IMR-90 (cell line): ENCODE measurements around the gene HMX3. TPM values are rescaled to one million over a fixed set of nuclear protein-coding genes. Genes with fewer than 3 reads are reported as not detected.

Experiments used
- ATAC-seq: fragments of 200-7000 bp; cut with Tn5 transposase; 2 replicates; pipeline ENCODE4 v1.9.1; 2020; ENCODE audit warnings: low read depth, mild to moderate bottlenecking, moderate library complexity
- BruUV-seq: library from RNA; stranded (reverse); fragments of 400-500 nt; replicated peaks from 2 replicates; lab custom pipeline; 2021; lab: Mats Ljungman, UMichigan
- CTCF ChIA-PET: fragments of 300-600 bp; formaldehyde crosslinking; extraction: SDS; loops from one replicate; lab custom pipeline; 2021; ENCODE audit warnings: antibody characterized with exemption; lab: Yijun Ruan, JAX
- POLR2A ChIA-PET: fragments of 300-600 bp; sonication (Branson Sonifier 250); formaldehyde crosslinking; loops from one replicate; lab custom pipeline; 2022; ENCODE audit warnings: antibody characterized with exemption; ENCODE audit not compliant: unreplicated experiment; lab: Charles Lee
- DNase-seq: peaks from one replicate; pipeline ENCODE4 v3.0.0; 2013
- H2AFZ ChIP-seq: replicated peaks from 2 replicates; pipeline ENCODE3; 2013; ENCODE audit warnings: low read length, mild to moderate bottlenecking; ENCODE audit not compliant: poor library complexity
- H2AK5ac ChIP-seq: 2 replicates; pipeline ENCODE4 v1.6.1; 2013; ENCODE audit warnings: low read depth, low read length, inconsistent platforms
- H2AK9ac ChIP-seq: replicated peaks from 2 replicates; pipeline ENCODE3; 2013; ENCODE audit warnings: mild to moderate bottlenecking, low read depth, low read length, moderate library complexity; ENCODE audit not compliant: poor library complexity
- H2BK120ac ChIP-seq: 2 replicates; pipeline ENCODE4 v1.6.1; 2013; ENCODE audit warnings: low read depth, low read length, inconsistent platforms
- H2BK15ac ChIP-seq: 3 replicates; pipeline ENCODE4 v1.6.1; 2013; ENCODE audit warnings: low read depth, low read length, inconsistent platforms
- H2BK20ac ChIP-seq: 2 replicates; pipeline ENCODE4 v1.6.1; 2013; ENCODE audit warnings: low read depth, mild to moderate bottlenecking, inconsistent platforms, low read length, moderate library complexity
- H2BK5ac ChIP-seq: 2 replicates; pipeline ENCODE4 v1.6.1; 2013; ENCODE audit warnings: mild to moderate bottlenecking, low read depth, low read length, inconsistent platforms; ENCODE audit not compliant: poor library complexity, severe bottlenecking
- H3K14ac ChIP-seq: replicated peaks from 2 replicates; pipeline ENCODE4 v1.6.1; 2013; ENCODE audit warnings: low read depth, low read length, inconsistent platforms
- H3K18ac ChIP-seq: 2 replicates; pipeline ENCODE4 v1.6.1; 2013; ENCODE audit warnings: low read depth, low read length, control low read depth
- H3K23ac ChIP-seq: 2 replicates; pipeline ENCODE4 v1.6.1; 2013; ENCODE audit warnings: low read depth, low read length, inconsistent platforms
- H3K27ac ChIP-seq: 2 replicates; pipeline ENCODE4 v1.5.1; 2013; ENCODE audit warnings: mild to moderate bottlenecking, control low read depth, low read length; ENCODE audit not compliant: insufficient read depth
- H3K27me3 ChIP-seq: 2 replicates; pipeline ENCODE4 v1.6.1; 2013; ENCODE audit warnings: low read length; ENCODE audit not compliant: control insufficient read depth, insufficient read depth
- H3K36me3 ChIP-seq: 2 replicates; pipeline ENCODE4 v1.6.1; 2013; ENCODE audit warnings: low read length, mixed read lengths; ENCODE audit not compliant: control insufficient read depth, insufficient read depth
- H3K4ac ChIP-seq: 2 replicates; pipeline ENCODE4 v1.6.1; 2013; ENCODE audit warnings: low read depth, low read length, inconsistent platforms
- H3K4me1 ChIP-seq: 2 replicates; pipeline ENCODE4 v1.6.1; 2013; ENCODE audit warnings: low read length, mixed read lengths; ENCODE audit not compliant: control insufficient read depth, insufficient read depth
- H3K4me2 ChIP-seq: 2 replicates; pipeline ENCODE4 v1.6.1; 2013; ENCODE audit warnings: low read depth, mild to moderate bottlenecking, control low read depth, low read length, moderate library complexity
- H3K4me3 ChIP-seq: 2 replicates; pipeline ENCODE4 v1.5.1; 2013; ENCODE audit warnings: low read depth, mild to moderate bottlenecking, control low read depth, low read length, moderate library complexity; ENCODE audit not compliant: insufficient read depth
- H3K56ac ChIP-seq: 2 replicates; pipeline ENCODE4 v1.6.1; 2013; ENCODE audit warnings: low read length, inconsistent platforms; ENCODE audit not compliant: insufficient read depth; ENCODE audit errors: extremely low read depth
- H3K79me1 ChIP-seq, 2 experiments: 2 replicates each; pipeline ENCODE4 v1.6.1; 2013; ENCODE audit warnings: low read length in 2 of 2, inconsistent platforms in 1 of 2, low read depth in 1 of 2
- H3K9ac ChIP-seq: 2 replicates; pipeline ENCODE4 v1.6.1; 2013; ENCODE audit warnings: low read depth, low read length, control low read depth
- H3K9me1 ChIP-seq: 2 replicates; pipeline ENCODE4 v1.6.1; 2013; ENCODE audit warnings: low read length, inconsistent platforms; ENCODE audit not compliant: insufficient read depth
- H3K9me3 ChIP-seq: 2 replicates; pipeline ENCODE4 v1.6.1; 2013; ENCODE audit warnings: low read length; ENCODE audit not compliant: control insufficient read depth, insufficient read depth
- H4K20me1 ChIP-seq: 2 replicates; pipeline ENCODE4 v1.6.1; 2013; ENCODE audit warnings: low read length, inconsistent platforms; ENCODE audit not compliant: insufficient read depth
- H4K5ac ChIP-seq: 2 replicates; pipeline ENCODE4 v1.6.1; 2013; ENCODE audit warnings: mild to moderate bottlenecking, low read depth, low read length, control low read depth
- H4K8ac ChIP-seq, 2 experiments: 2 replicates each; pipeline ENCODE4 v1.6.1; 2013; ENCODE audit warnings: low read depth in 2 of 2, low read length in 2 of 2, control low read depth in 1 of 2, inconsistent platforms in 1 of 2
- H4K91ac ChIP-seq: 2 replicates; pipeline ENCODE4 v1.6.1; 2013; ENCODE audit warnings: low read depth, low read length, inconsistent platforms; ENCODE audit not compliant: insufficient read depth
- BHLHE40 ChIP-seq: fragments of 150-350 bp; IDR thresholded peaks from 2 replicates; pipeline ENCODE4 v1.6.1; 2016; ENCODE audit warnings: mild to moderate bottlenecking, low read depth, low read length
- CEBPB ChIP-seq: IDR thresholded peaks from 2 replicates; pipeline ENCODE4 v1.6.1; 2012; ENCODE audit warnings: low read depth, low read length, improper control_type of control experiment
- CHD1 ChIP-seq: IDR thresholded peaks from 2 replicates; pipeline ENCODE4 v1.6.1; 2012; ENCODE audit warnings: low read depth, low read length, improper control_type of control experiment
- FOS ChIP-seq: fragments of 150-350 bp; IDR thresholded peaks from 2 replicates; pipeline ENCODE4 v1.6.1; 2016; ENCODE audit warnings: low read depth, low read length
- MAFK ChIP-seq: IDR thresholded peaks from 2 replicates; pipeline ENCODE4 v1.6.1; 2012; ENCODE audit warnings: low read depth, low read length, improper control_type of control experiment
- MAZ ChIP-seq: IDR thresholded peaks from 2 replicates; pipeline ENCODE4 v1.6.1; 2012; ENCODE audit warnings: low read depth, mild to moderate bottlenecking, low read length, improper control_type of control experiment, moderate library complexity, borderline replicate concordance
- MXI1 ChIP-seq: IDR thresholded peaks from 2 replicates; pipeline ENCODE4 v1.6.1; 2012; ENCODE audit warnings: low read depth, mild to moderate bottlenecking, low read length, moderate library complexity, borderline replicate concordance
- NFE2L2 ChIP-seq: fragments of 150-350 bp; IDR thresholded peaks from 2 replicates; pipeline ENCODE4 v1.6.1; 2016; ENCODE audit warnings: low read depth, mild to moderate bottlenecking, low read length
- POLR2A ChIP-seq: IDR thresholded peaks from 2 replicates; pipeline ENCODE4 v1.6.1; 2012; ENCODE audit warnings: mild to moderate bottlenecking, low read depth, low read length
- RAD21 ChIP-seq: IDR thresholded peaks from 2 replicates; pipeline ENCODE4 v1.6.1; 2012; ENCODE audit warnings: low read length, improper control_type of control experiment
- RCOR1 ChIP-seq: IDR thresholded peaks from 2 replicates; pipeline ENCODE4 v1.6.1; 2012; ENCODE audit warnings: mild to moderate bottlenecking, low read length, improper control_type of control experiment; ENCODE audit not compliant: insufficient replicate concordance
- RFX5 ChIP-seq: IDR thresholded peaks from 2 replicates; pipeline ENCODE4 v1.8.0; 2012; ENCODE audit warnings: low read depth, mild to moderate bottlenecking, low read length, moderate library complexity
- SMC3 ChIP-seq: fragments of 150-350 bp; IDR thresholded peaks from 2 replicates; pipeline ENCODE4 v1.6.1; 2016; ENCODE audit warnings: low read depth, mild to moderate bottlenecking, antibody characterized with exemption, low read length, moderate library complexity
- WGBS, 2 experiments: methylation state at CpG; one replicate each; pipeline versions ENCODE4 v1.1.5 to v1.1.7; 2013; ENCODE audit warnings: missing lambda C conversion rate in 2 of 2; ENCODE audit not compliant: insufficient read length in 1 of 2; ENCODE audit errors: extremely low coverage in 2 of 2; 5-methylcytosine and 5-hydroxymethylcytosine counted together
- dilution Hi-C: fragments of 300-500 bp; cut with HindIII; formaldehyde crosslinking; loops from one replicate; pipeline ENCODE4 v1.14.3; 2018; ENCODE audit warnings: low sequenced_read_pairs; ENCODE audit not compliant: unreplicated experiment
- in situ Hi-C: fragments of 300-500 bp; cut with MboI; formaldehyde crosslinking; loops from 3 replicates; pipeline ENCODE4 v1.14.3; 2019; ENCODE audit warnings: low sequenced_read_pairs, inconsistent platforms, mixed read lengths
- intact Hi-C: fragments of 100-400 bp; cut with micrococcal nuclease; formaldehyde crosslinking; loops from 2 replicates; pipeline ENCODE4 v1.10.0; 2022
- polyA plus RNA-seq, 3 experiments: library from polyadenylated mRNA; depleted of rRNA; stranded (reverse); fragments of >200 nt; gene quantifications; 2 replicates each; pipeline ENCODE4 v1.2.3, GENCODE V29; 2012; ENCODE audit warnings: low replicate concordance in 1 of 3
- total RNA-seq: library from RNA; depleted of rRNA; stranded (reverse); fragments of >200 nt; gene quantifications from 2 replicates; pipeline ENCODE4 v1.2.3, GENCODE V29; 2012
- TF ChIP-seq, protein P1 (sequence below): conservative IDR thresholded peaks from 2 replicates; pipeline ENCODE4 v1.5.1; 2012; ENCODE audit warnings: mild to moderate bottlenecking, low read depth, low read length, improper control_type of control experiment
- TF ChIP-seq, protein P2 (sequence below): fragments of 150-350 bp; IDR thresholded peaks from 2 replicates; pipeline ENCODE4 v1.6.1; 2016; ENCODE audit warnings: low read depth, mild to moderate bottlenecking, low read length, moderate library complexity, borderline replicate concordance
- TF ChIP-seq, protein P3 (sequence below): fragments of 150-350 bp; IDR thresholded peaks from 2 replicates; pipeline ENCODE4 v1.6.1; 2017; ENCODE audit warnings: mild to moderate bottlenecking, antibody characterized with exemption, low read length, low read depth

The HMX3 gene
- total and polyA plus RNA-seq, 2 of the 4 experiments (the other 2 are of a cell fraction), result not detected

DNA sequence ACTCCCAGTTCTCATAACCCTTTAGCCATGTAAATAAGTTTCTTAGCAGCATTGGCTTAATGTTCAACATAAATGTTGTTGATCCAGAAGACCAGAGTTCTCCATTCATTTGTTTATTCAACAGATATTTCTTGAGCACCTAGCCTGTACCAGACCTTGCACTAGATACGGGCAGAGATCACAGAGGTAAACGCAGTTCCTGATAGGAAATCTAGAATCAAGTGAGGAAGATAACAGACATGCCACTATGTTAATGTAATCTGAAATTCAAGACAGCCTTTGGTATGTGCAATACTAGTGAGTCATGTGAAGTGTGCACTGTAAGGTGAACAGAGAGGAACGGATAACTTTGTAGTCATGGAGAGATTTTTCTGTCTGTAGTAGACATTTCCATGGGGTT is 21.4 kb downstream of the HMX3 start:
- CTCF ChIA-PET, result interaction anchor here (0.7 kb wide), 1 partner anchor 117 kb away, joined by 3 read pairs; no protein-coding TSS in a partner anchor
- no peak overlapping the region for H2AK5ac ChIP-seq

More for the DNA sequence above, 21.4 kb downstream of the HMX3 start:
- H2BK15ac ChIP-seq, result no peak overlapping the region
- 0 out of 2 replicates have a peak overlapping the region, but pooled peaks have one; percentile 45 for H3K23ac ChIP-seq
- WGBS, 2 experiments, result no CpG with 5 or more reads among the region's 3 CpGs
- H3K56ac ChIP-seq, result no peak overlapping the region
- no peaks in the 10 kb centered on the region for H3K9me3 ChIP-seq
- H3K36me3 ChIP-seq, result peaks cover 8% of the 10 kb centered on the region
- H3K14ac ChIP-seq, result no peak overlapping the region
- peak; percentile 82 for DNase-seq
- no peak overlapping the region for H2AFZ ChIP-seq
- no peak overlapping the region for H2AK9ac ChIP-seq
- POLR2A ChIA-PET, result no interaction called here
- ATAC-seq, result peak; percentile 9
- H3K4me1 ChIP-seq, result peaks cover 1% of the 10 kb centered on the region; the same call in 1 of the 2 replicates
- 0 out of 2 replicates have a peak, but pooled peaks cover 2% of the 10 kb centered on the region for H3K27me3 ChIP-seq
- intact Hi-C loops, result loop anchor here (10.0 kb wide), 2 partner anchors 302 to 1258 kb away; partner anchors contain the start of gene OAT
- peak overlapping the region; percentile 74; the same call in 1 of the 2 replicates for H3K4me2 ChIP-seq
- no peak overlapping the region for H3K4ac ChIP-seq
- no peak overlapping the region for H3K27ac ChIP-seq
- no peak overlapping the region for H4K91ac ChIP-seq
- TF ChIP-seq, protein P1, sequence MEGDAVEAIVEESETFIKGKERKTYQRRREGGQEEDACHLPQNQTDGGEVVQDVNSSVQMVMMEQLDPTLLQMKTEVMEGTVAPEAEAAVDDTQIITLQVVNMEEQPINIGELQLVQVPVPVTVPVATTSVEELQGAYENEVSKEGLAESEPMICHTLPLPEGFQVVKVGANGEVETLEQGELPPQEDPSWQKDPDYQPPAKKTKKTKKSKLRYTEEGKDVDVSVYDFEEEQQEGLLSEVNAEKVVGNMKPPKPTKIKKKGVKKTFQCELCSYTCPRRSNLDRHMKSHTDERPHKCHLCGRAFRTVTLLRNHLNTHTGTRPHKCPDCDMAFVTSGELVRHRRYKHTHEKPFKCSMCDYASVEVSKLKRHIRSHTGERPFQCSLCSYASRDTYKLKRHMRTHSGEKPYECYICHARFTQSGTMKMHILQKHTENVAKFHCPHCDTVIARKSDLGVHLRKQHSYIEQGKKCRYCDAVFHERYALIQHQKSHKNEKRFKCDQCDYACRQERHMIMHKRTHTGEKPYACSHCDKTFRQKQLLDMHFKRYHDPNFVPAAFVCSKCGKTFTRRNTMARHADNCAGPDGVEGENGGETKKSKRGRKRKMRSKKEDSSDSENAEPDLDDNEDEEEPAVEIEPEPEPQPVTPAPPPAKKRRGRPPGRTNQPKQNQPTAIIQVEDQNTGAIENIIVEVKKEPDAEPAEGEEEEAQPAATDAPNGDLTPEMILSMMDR, result no peak
- TF ChIP-seq NFE2L2, result no peak
- TF ChIP-seq, protein P2, sequence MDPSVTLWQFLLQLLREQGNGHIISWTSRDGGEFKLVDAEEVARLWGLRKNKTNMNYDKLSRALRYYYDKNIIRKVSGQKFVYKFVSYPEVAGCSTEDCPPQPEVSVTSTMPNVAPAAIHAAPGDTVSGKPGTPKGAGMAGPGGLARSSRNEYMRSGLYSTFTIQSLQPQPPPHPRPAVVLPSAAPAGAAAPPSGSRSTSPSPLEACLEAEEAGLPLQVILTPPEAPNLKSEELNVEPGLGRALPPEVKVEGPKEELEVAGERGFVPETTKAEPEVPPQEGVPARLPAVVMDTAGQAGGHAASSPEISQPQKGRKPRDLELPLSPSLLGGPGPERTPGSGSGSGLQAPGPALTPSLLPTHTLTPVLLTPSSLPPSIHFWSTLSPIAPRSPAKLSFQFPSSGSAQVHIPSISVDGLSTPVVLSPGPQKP, result no peak
- TF ChIP-seq MXI1, result no peak
- TF ChIP-seq MAZ, result no peak
- TF ChIP-seq, protein P3, sequence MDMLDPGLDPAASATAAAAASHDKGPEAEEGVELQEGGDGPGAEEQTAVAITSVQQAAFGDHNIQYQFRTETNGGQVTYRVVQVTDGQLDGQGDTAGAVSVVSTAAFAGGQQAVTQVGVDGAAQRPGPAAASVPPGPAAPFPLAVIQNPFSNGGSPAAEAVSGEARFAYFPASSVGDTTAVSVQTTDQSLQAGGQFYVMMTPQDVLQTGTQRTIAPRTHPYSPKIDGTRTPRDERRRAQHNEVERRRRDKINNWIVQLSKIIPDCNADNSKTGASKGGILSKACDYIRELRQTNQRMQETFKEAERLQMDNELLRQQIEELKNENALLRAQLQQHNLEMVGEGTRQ, result no peak
- TF ChIP-seq POLR2A, result no peak
- peak; percentile 9; the same call in 1 of the 2 replicates for TF ChIP-seq MAFK
- no peak for TF ChIP-seq CHD1
- TF ChIP-seq RAD21, result no peak
- TF ChIP-seq CEBPB, result peak; percentile 96
- peak; percentile 80 for TF ChIP-seq BHLHE40
- no peak for TF ChIP-seq SMC3
- TF ChIP-seq RFX5, result no peak
- TF ChIP-seq RCOR1, result no peak
- peak; percentile 77 for TF ChIP-seq FOS
- H3K9me1 ChIP-seq, result no peaks in the 10 kb centered on the region
- no peak overlapping the region for H3K4me3 ChIP-seq
- H2BK120ac ChIP-seq, result no peak overlapping the region
- no peak overlapping the region; the same call in 1 of the 2 replicates for H2BK20ac ChIP-seq
- H4K8ac ChIP-seq, result no peak overlapping the region; a peak in 1 of 4 replicates
- peak overlapping the region; percentile 13 for H2BK5ac ChIP-seq
- H3K9ac ChIP-seq, result no peak overlapping the region
- no TSS peak for BruUV-seq
- peaks cover 22% of the 10 kb centered on the region for H4K20me1 ChIP-seq
- in situ Hi-C loops, result loop anchor here (25.0 kb wide), 2 partner anchors 295 to 1020 kb away; no protein-coding TSS in a partner anchor
- no peak overlapping the region for H3K18ac ChIP-seq
- no peak overlapping the region for H4K5ac ChIP-seq
- dilution Hi-C loops, result no loop called here
- H3K79me1 ChIP-seq, result peaks cover 11 to 31% of the 10 kb centered on the region in 2 experiments
